Measurements from ENCODE around the gene UBE2S. TPM values are rescaled to one million over a fixed set of nuclear protein-coding genes. Genes with fewer than 3 reads are reported as not detected.

UBE2S gene
- total and polyA plus RNA-seq, 8 donors, result 26.5 to 71.2 (median 35.7) TPM

- no peak for TF ChIP-seq CTCF (IDR thresholded peaks at IDR 0.05)
- H3K27ac ChIP-seq, result no peak overlapping the region
- no peaks in the 10 kb centered on the region for H3K9me3 ChIP-seq
Observed at GRCh38 chr19:55358493-55358892, 49.1 kb downstream of the UBE2S start.

GRCh38 chr19:55355213-55355821, 52.3 kb downstream of the UBE2S start:
- Histone ChIP-seq H3K36me3 (no peaks in the 10 kb centered on the region), H3K27me3 (peaks cover 27 to 84% of the 10 kb centered on the region in 2 donors), H3K4me1 (peaks cover 7 to 16% of the 10 kb centered on the region in 2 donors), H3K9me3 (no peaks in the 10 kb centered on the region), H3K27ac (no peak overlapping the region), H3K4me3 (no peak overlapping the region)
- ATAC-seq, result no peak
- intact Hi-C loops (cut with DNase I), result no loop called here
- no peak for TF ChIP-seq CTCF (IDR thresholded peaks at IDR 0.05)
- DNase-seq, result no peak

More at GRCh38 chr19:55358493-55358892, 49.1 kb downstream of the UBE2S start:
- intact Hi-C loops (cut with DNase I), result no loop called here
- ATAC-seq, result no peak
- Histone ChIP-seq H3K36me3 (no peaks in the 10 kb centered on the region), H3K4me3 (no peak overlapping the region), H3K4me1 (peaks cover 3 to 12% of the 10 kb centered on the region in 2 donors), H3K27me3 (peaks cover 10 to 65% of the 10 kb centered on the region in 2 donors)
- no peak for DNase-seq

- TF ChIP-seq CTCF (IDR thresholded peaks at IDR 0.05), result no peak
- DNase-seq, result peak in 1 of 4 donors; percentile 81
- Histone ChIP-seq H3K4me1 (peaks cover 7 to 16% of the 10 kb centered on the region in 2 donors), H3K27me3 (peaks cover 27 to 89% of the 10 kb centered on the region in 2 donors), H3K9me3 (no peaks in the 10 kb centered on the region), H3K4me3 (peak within 1 kb of the TSS; percentile 30 to 40), H3K36me3 (no peaks in the 10 kb centered on the region), H3K27ac (no peak within 1 kb of the TSS)
- intact Hi-C loops (cut with DNase I), result no loop called here
- no peak for ATAC-seq
Observed at GRCh38 chr19:55354698-55355212, 52.8 kb downstream of the UBE2S start, which contains the start of gene COX6B2. TSS of gene COX6B2 (minus strand) at chr19:55354719. CDS start at chr19:55354521, 198 bp downstream.

- intact Hi-C loops (cut with DNase I), result no loop called here
- Histone ChIP-seq H3K36me3 (no peaks in the 10 kb centered on the region), H3K4me1 (peaks cover 7 to 16% of the 10 kb centered on the region in 2 donors), H3K9me3 (no peaks in the 10 kb centered on the region), H3K27me3 (peaks cover 27 to 89% of the 10 kb centered on the region in 2 donors), H3K4me3 (peak overlapping the region; percentile 30 to 40), H3K27ac (no peak overlapping the region)
- DNase-seq (peak in 2 of 4 donors; percentile 74 to 91), ATAC-seq (peak; percentile 96)
- TF ChIP-seq CTCF (IDR thresholded peaks at IDR 0.05), result no peak
Observed at GRCh38 chr19:55353803-55354697, 53.5 kb downstream of the UBE2S start.

GRCh38 chr19:55353356-55353802, 54.2 kb downstream of the UBE2S start:
- intact Hi-C loops (cut with DNase I), result no loop called here
- H3K4me3 ChIP-seq, result peak overlapping the region; percentile 30 to 40
- peaks cover 7 to 16% of the 10 kb centered on the region in 2 donors for H3K4me1 ChIP-seq
- no peak overlapping the region for H3K27ac ChIP-seq
- TF ChIP-seq CTCF (IDR thresholded peaks at IDR 0.05), result no peak
- DNase-seq (no peak), ATAC-seq (no peak)
- H3K36me3 ChIP-seq, result no peaks in the 10 kb centered on the region
- peaks cover 27 to 85% of the 10 kb centered on the region in 2 donors for H3K27me3 ChIP-seq
- no peaks in the 10 kb centered on the region for H3K9me3 ChIP-seq
